Measurements from ENCODE around the gene RASAL2. TPM values are rescaled to one million over a fixed set of nuclear protein-coding genes. Genes with fewer than 3 reads are reported as not detected.
"Not testable (repeated sequence)": the region's sequence is repeated elsewhere in the genome, so short reads cannot be mapped to it uniquely, and the experiment has no call there.

RASAL2 gene
- total and polyA plus RNA-seq, 4 donors, result 21.6 to 32.6 (median 28.7) TPM

DNA sequence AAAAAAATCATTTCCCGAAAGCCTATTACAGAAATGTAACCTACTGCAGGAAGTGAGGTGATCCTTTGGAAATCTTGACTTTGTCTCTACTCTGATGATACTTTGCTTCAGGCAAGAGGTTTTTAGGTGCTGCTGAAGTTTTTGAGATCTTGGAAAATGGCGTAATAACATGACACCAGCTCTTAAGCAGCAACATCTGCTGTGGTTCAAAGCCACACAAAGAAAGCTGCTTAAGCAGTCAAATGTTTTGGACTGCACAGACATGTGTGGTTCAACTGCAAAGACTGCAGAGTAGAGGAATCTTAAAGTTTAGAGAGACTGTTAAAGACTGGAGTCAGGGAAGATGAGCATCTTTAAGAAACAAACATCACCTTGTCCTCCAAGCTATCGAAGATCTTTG, 139.0 kb downstream of the RASAL2 start:
- WGBS (ENCODE audit: insufficient coverage), result 100% methylated on average over 2 of the region's 3 CpGs
- H3K4me3 ChIP-seq (ENCODE audit: low read depth, low read length), result no peak overlapping the region
- H3K27ac ChIP-seq (ENCODE audit: low read depth, low read length), result no peak overlapping the region
- no peaks in the 10 kb centered on the region for H3K36me3 ChIP-seq (ENCODE audit: control insufficient read depth, insufficient read depth, low read length)
- no peak for DNase-seq (ENCODE audit: low read depth in 4 of 6, low spot score in 6 of 6)
- H3K27me3 ChIP-seq (ENCODE audit: control insufficient read depth, insufficient read depth, low read length), result no peaks in the 10 kb centered on the region
- no peaks in the 10 kb centered on the region for H3K9me3 ChIP-seq (ENCODE audit: control insufficient read depth, insufficient read depth, low read length)
- no peaks in the 10 kb centered on the region for H3K4me1 ChIP-seq (ENCODE audit: control insufficient read depth, insufficient read depth, low read length)

DNA sequence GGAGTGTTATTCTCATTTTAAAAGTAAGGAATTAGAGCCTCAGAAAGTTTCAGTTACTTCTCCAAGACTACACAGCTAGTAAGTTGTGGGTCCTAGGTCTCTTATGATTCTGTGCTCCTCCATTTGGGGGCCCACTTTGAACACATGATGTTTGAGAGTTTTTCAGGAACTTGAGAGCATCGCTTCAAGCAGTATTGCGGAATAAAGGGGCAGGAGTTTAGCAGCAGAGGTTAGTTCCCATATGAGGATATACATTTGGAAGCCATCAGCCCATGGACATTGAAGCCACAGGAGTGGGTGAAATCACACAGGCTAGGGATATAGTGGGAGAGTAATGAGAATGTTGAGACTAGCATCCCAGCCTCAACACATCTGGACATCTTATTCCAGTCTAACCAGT, 143.2 kb downstream of the RASAL2 start:
- Histone ChIP-seq H3K27me3 (ENCODE audit: control insufficient read depth, insufficient read depth, low read length) (no peaks in the 10 kb centered on the region), H3K4me3 (ENCODE audit: low read depth, low read length) (no peak overlapping the region), H3K27ac (ENCODE audit: low read depth, low read length) (no peak overlapping the region), H3K4me1 (ENCODE audit: control insufficient read depth, insufficient read depth, low read length) (no peaks in the 10 kb centered on the region), H3K9me3 (ENCODE audit: control insufficient read depth, insufficient read depth, low read length) (no peaks in the 10 kb centered on the region), H3K36me3 (ENCODE audit: control insufficient read depth, insufficient read depth, low read length) (no peaks in the 10 kb centered on the region)
- WGBS (ENCODE audit: insufficient coverage), result 94% methylated on average over 2 of the region's 2 CpGs
- no peak for DNase-seq (ENCODE audit: low read depth in 4 of 6, low spot score in 6 of 6)

DNA sequence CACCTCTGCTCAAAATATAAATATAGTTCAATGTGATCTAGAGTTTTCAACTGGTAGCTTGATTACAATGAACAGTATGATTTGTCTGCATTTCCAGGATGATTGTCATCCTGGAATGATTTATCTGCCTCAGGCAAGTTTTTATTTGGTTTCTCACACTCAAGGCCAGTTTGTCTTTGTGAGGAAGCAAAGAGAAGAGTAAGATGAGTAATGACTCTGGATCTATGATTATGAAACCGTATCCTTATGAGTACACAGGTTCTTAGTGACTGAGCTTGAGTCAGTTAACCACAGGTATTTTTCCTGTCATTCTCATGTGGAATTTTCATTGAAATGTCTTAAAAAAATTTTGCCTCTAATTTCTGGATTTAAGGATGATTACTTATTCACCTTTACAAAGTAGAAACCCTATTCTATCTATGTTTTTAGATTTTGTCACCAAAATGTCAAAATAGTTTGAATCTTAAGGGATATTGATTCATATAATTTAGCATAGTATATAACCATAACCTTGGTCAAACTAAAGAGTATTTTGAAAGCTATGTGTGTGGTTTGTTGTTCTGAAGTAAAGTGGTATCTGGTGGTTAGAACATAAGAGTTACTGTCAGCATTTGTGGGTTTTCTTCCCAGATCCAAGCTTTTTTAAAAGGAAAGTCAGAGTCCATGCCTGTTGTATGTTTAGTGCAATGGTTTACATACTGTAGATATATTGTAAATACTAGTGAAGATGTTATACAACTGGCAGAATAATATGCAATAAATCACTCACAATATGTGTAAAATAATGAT, 145.0 kb downstream of the RASAL2 start:
- 80% methylated on average over 1 of the region's 1 CpG for WGBS (ENCODE audit: insufficient coverage)
- no peak for DNase-seq (ENCODE audit: low read depth in 4 of 6, low spot score in 6 of 6)
- Histone ChIP-seq H3K36me3 (ENCODE audit: control insufficient read depth, insufficient read depth, low read length) (no peaks in the 10 kb centered on the region), H3K4me3 (ENCODE audit: low read depth, low read length) (no peak overlapping the region), H3K27ac (ENCODE audit: low read depth, low read length) (no peak overlapping the region), H3K27me3 (ENCODE audit: control insufficient read depth, insufficient read depth, low read length) (no peaks in the 10 kb centered on the region), H3K4me1 (ENCODE audit: control insufficient read depth, insufficient read depth, low read length) (no peaks in the 10 kb centered on the region), H3K9me3 (ENCODE audit: control insufficient read depth, insufficient read depth, low read length) (no peaks in the 10 kb centered on the region)

DNA sequence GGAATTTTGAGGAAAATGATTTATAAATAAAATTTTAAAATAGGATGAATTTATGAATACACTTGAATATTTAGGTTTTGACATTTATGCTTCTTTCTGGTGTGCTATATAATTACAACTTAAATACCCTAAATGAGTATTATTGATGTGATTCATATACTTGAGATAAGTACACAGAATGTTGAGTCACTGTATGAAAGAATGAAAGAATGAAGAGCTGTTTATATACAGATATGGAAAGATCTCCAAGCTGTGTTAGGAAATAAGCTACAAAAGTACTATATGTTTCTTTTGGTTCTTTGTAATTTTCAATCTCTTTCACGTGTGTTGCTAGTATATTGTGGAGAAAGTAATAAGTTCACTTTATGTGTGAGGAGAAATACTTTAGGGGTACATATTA, 147.2 kb downstream of the RASAL2 start:
- H3K4me3 ChIP-seq (ENCODE audit: low read depth, low read length), result no peak overlapping the region
- H3K4me1 ChIP-seq (ENCODE audit: control insufficient read depth, insufficient read depth, low read length), result no peaks in the 10 kb centered on the region
- no CpG with 5 or more reads among the region's 1 CpG for WGBS (ENCODE audit: insufficient coverage)
- H3K36me3 ChIP-seq (ENCODE audit: control insufficient read depth, insufficient read depth, low read length), result no peaks in the 10 kb centered on the region
- no peaks in the 10 kb centered on the region for H3K27me3 ChIP-seq (ENCODE audit: control insufficient read depth, insufficient read depth, low read length)
- no peak overlapping the region for H3K27ac ChIP-seq (ENCODE audit: low read depth, low read length)
- DNase-seq (ENCODE audit: low read depth in 4 of 6, low spot score in 6 of 6), result no peak
- H3K9me3 ChIP-seq (ENCODE audit: control insufficient read depth, insufficient read depth, low read length), result no peaks in the 10 kb centered on the region

DNA sequence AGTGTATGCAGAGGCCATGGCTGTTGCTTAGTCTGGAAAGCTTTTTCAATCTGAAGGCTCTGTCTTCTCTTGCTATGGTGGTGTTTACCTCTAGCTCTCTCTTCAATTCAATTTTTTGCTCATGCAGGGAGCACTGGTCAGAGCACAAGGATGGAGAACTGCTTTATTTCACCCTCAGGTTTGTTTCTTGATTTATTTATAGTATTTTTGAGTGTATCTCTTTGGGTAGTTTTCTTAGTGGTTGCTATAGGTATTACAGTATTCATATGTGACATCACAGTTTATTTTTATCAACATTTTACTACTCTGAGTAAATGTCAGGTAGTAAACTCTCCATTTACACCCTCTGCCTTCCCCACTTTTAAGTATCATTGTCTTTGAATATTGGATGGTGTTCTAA, 147.9 kb downstream of the RASAL2 start:
- Histone ChIP-seq H3K27me3 (ENCODE audit: control insufficient read depth, insufficient read depth, low read length) (no peaks in the 10 kb centered on the region), H3K9me3 (ENCODE audit: control insufficient read depth, insufficient read depth, low read length) (no peaks in the 10 kb centered on the region), H3K27ac (ENCODE audit: low read depth, low read length) (no peak overlapping the region), H3K4me3 (ENCODE audit: low read depth, low read length) (no peak overlapping the region), H3K4me1 (ENCODE audit: control insufficient read depth, insufficient read depth, low read length) (no peaks in the 10 kb centered on the region), H3K36me3 (ENCODE audit: control insufficient read depth, insufficient read depth, low read length) (no peaks in the 10 kb centered on the region)
- DNase-seq (ENCODE audit: low read depth in 4 of 6, low spot score in 6 of 6), result no peak

DNA sequence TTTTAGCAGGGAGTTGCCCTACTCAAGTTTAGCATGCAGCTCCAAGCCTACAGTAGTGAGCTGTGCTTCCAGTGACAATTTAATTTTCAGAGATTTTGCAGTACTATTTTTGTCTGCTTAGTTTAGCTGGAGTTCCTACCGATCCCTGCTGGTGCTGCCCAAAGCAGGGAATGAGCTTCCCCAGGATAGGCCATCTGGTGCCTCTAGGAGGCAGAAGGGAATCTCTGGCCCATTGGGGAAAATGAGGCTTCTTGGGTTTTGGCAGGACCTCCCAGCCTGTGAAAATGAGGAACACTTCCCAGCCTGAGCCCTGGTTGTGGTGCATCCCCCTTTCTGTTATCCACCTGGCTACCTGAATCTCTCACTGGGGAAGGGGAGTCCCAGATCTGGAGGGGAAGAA, 149.2 kb downstream of the RASAL2 start:
- DNase-seq (ENCODE audit: low read depth in 4 of 6, low spot score in 6 of 6), result no peak
- Histone ChIP-seq H3K27ac (ENCODE audit: low read depth, low read length) (no peak overlapping the region), H3K4me3 (ENCODE audit: low read depth, low read length) (no peak overlapping the region), H3K36me3 (ENCODE audit: control insufficient read depth, insufficient read depth, low read length) (no peaks in the 10 kb centered on the region), H3K4me1 (ENCODE audit: control insufficient read depth, insufficient read depth, low read length) (no peaks in the 10 kb centered on the region), H3K9me3 (ENCODE audit: control insufficient read depth, insufficient read depth, low read length) (peaks cover 5% of the 10 kb centered on the region), H3K27me3 (ENCODE audit: control insufficient read depth, insufficient read depth, low read length) (no peaks in the 10 kb centered on the region)
- 71% methylated on average over 1 of the region's 1 CpG for WGBS (ENCODE audit: insufficient coverage)

DNA sequence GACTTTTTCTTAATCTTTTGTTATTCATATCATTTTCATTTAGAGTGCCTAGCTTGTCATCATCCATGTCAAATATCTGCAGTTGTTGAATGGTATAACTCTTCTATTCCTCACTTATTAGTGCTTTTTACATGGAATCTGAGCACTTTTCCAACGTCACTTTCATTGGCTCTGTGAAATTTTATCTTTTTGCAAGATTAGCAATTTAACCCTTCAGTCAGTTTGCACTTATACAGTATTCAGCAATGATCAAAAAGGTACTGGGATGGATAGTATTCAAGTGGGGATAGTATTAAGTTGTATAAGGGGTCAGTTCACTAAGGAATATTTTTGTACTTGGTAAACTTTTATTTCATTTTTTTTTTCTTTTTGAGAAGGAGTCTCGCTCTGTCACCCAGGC, 150.0 kb downstream of the RASAL2 start:
- Histone ChIP-seq H3K4me1 (ENCODE audit: control insufficient read depth, insufficient read depth, low read length) (no peaks in the 10 kb centered on the region), H3K27ac (ENCODE audit: low read depth, low read length) (no peak overlapping the region), H3K36me3 (ENCODE audit: control insufficient read depth, insufficient read depth, low read length) (no peaks in the 10 kb centered on the region), H3K4me3 (ENCODE audit: low read depth, low read length) (no peak overlapping the region), H3K9me3 (ENCODE audit: control insufficient read depth, insufficient read depth, low read length) (peaks cover 9% of the 10 kb centered on the region), H3K27me3 (ENCODE audit: control insufficient read depth, insufficient read depth, low read length) (no peaks in the 10 kb centered on the region)
- DNase-seq (ENCODE audit: low read depth in 4 of 6, low spot score in 6 of 6), result no peak
- no CpG with 5 or more reads among the region's 2 CpGs for WGBS (ENCODE audit: insufficient coverage)

DNA sequence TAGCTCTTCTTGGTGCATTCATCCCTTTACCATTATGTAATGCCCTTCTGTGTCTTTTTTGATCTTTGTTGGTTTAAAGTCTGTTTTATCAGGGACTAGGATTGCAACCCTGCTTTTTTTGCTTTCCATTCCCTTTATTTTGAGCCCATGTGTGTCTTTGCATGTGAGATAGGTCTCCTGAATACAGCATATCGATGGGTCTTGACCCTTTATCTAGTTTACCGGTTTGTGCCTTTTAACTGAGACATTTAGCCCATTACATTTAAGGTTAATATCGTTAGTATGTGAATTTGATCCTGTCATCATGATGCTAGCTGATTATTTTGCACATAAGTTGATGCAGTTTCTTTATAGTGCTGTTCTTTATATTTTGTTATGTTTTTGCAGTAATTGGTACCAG, 154.4 kb downstream of the RASAL2 start:
- DNase-seq (ENCODE audit: low read depth in 4 of 6, low spot score in 6 of 6); H3K9me3 ChIP-seq (ENCODE audit: control insufficient read depth, insufficient read depth, low read length); H3K27ac ChIP-seq (ENCODE audit: low read depth, low read length); H3K36me3 ChIP-seq (ENCODE audit: control insufficient read depth, insufficient read depth, low read length); H3K4me3 ChIP-seq (ENCODE audit: low read depth, low read length); H3K4me1 ChIP-seq (ENCODE audit: control insufficient read depth, insufficient read depth, low read length); H3K27me3 ChIP-seq (ENCODE audit: control insufficient read depth, insufficient read depth, low read length): not testable (repeated sequence)
- WGBS (ENCODE audit: insufficient coverage), result no CpG with 5 or more reads among the region's 3 CpGs

DNA sequence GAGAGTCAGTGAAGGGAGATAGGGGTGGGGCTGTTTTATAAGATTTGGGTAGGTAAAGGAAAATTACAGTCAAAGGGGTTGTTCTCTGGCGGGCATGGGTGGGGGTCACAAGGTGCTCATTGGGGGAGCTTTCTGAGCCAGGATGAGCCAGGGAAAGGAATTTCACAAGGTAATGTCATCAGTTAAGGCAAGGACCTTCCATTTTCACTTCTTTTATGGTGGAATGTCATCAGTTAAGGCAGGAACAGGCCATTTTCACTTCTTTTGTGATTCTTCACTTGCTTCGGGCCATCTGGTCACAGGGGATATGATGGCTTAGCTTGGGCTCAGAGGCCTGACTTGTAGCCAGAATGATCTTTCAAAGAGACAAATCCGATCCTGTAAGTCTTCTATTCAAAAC, 159.7 kb downstream of the RASAL2 start:
- H3K27ac ChIP-seq (ENCODE audit: low read depth, low read length); DNase-seq (ENCODE audit: low read depth in 4 of 6, low spot score in 6 of 6); H3K36me3 ChIP-seq (ENCODE audit: control insufficient read depth, insufficient read depth, low read length); H3K4me3 ChIP-seq (ENCODE audit: low read depth, low read length); H3K4me1 ChIP-seq (ENCODE audit: control insufficient read depth, insufficient read depth, low read length); H3K9me3 ChIP-seq (ENCODE audit: control insufficient read depth, insufficient read depth, low read length); H3K27me3 ChIP-seq (ENCODE audit: control insufficient read depth, insufficient read depth, low read length): not testable (repeated sequence)
- 84% methylated on average over 2 of the region's 3 CpGs for WGBS (ENCODE audit: insufficient coverage)

DNA sequence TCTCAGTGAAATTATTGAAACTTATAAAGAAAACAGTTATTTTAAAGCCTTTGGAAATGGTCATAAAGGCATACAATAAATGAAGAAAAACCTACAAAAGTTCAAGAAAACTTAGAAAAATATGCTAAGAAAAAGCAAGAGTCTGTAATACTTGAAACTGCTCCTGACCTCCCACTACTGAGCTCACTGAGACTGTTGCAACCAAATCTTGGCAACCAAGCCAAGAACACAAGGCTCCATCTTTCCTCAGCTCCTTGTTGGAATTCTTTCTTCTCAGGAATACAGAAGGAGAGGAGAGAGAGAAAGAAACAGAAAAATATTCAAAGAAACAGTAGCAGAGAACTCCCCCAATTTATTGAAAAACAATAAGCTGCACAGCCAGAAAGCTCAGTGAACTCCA, 160.5 kb downstream of the RASAL2 start:
- peaks cover 2% of the 10 kb centered on the region for H3K9me3 ChIP-seq (ENCODE audit: control insufficient read depth, insufficient read depth, low read length)
- H3K27ac ChIP-seq (ENCODE audit: low read depth, low read length), result no peak overlapping the region
- H3K4me1 ChIP-seq (ENCODE audit: control insufficient read depth, insufficient read depth, low read length), result no peaks in the 10 kb centered on the region
- no peak overlapping the region for H3K4me3 ChIP-seq (ENCODE audit: low read depth, low read length)
- H3K36me3 ChIP-seq (ENCODE audit: control insufficient read depth, insufficient read depth, low read length), result no peaks in the 10 kb centered on the region
- no peak for DNase-seq (ENCODE audit: low read depth in 4 of 6, low spot score in 6 of 6)
- no peaks in the 10 kb centered on the region for H3K27me3 ChIP-seq (ENCODE audit: control insufficient read depth, insufficient read depth, low read length)

Data from spinal cord (tissue), 10 donors.